Gastroesophageal sphincter (tissue), 4 donors: ENCODE measurements around the gene KTN1. TPM values are rescaled to one million over a fixed set of nuclear protein-coding genes. Genes with fewer than 3 reads are reported as not detected.

Experiments
- ATAC-seq: fragments of 150-250 bp; one replicate; pipeline ENCODE4 v1.9.1; 2016; ENCODE audit warnings: mild to moderate bottlenecking, moderate library complexity
- H3K27ac ChIP-seq, 4 donors: fragments of 200-600 bp; sonication (generic) in 3 of 4; 1 replicate in 3 of 4; 2 replicates in 1 of 4; pipeline ENCODE4 v1.5.1; 2016 to 2019
- H3K27me3 ChIP-seq: fragments of 200-600 bp; sonication (generic); one replicate; pipeline ENCODE4 v1.5.1; 2019
- H3K36me3 ChIP-seq, 2 donors: fragments of 200-600 bp; sonication (generic); one replicate each; pipeline ENCODE4 v1.5.1; 2019; ENCODE audit warnings: control low read depth in 1 of 2
- H3K4me1 ChIP-seq, 3 donors: fragments of 200-600 bp; sonication (generic); 1 replicate in 2 of 3; 2 replicates in 1 of 3; pipeline ENCODE4 v1.5.1; 2016 to 2019; ENCODE audit warnings: control low read depth in 2 of 3
- H3K4me3 ChIP-seq, 2 donors: fragments of 200-600 bp; sonication (generic); one replicate each; pipeline ENCODE4 v1.5.1; 2019; ENCODE audit warnings: mild to moderate bottlenecking in 1 of 2, moderate library complexity in 1 of 2
- H3K9me3 ChIP-seq, 3 donors: fragments of 200-600 bp; sonication (generic); one replicate each; pipeline ENCODE4 v1.5.1; 2017 to 2019; ENCODE audit warnings: control low read depth in 2 of 3
- EP300 ChIP-seq: sonication (generic); formaldehyde crosslinking; IDR thresholded peaks from one replicate; pipeline ENCODE4 v1.6.1; 2017; ENCODE audit warnings: antibody characterized with exemption, mild to moderate bottlenecking
- POLR2A ChIP-seq, 2 donors: fragments of 450-650 bp; IDR thresholded peaks; one replicate each; pipeline ENCODE4 v1.6.1; 2017; ENCODE audit warnings: antibody characterized with exemption in 2 of 2, mild to moderate bottlenecking in 2 of 2, moderate library complexity in 1 of 2
- POLR2AphosphoS5 ChIP-seq: sonication (generic); formaldehyde crosslinking; IDR thresholded peaks from one replicate; pipeline ENCODE4 v1.6.1; 2017; ENCODE audit warnings: antibody characterized with exemption
- WGBS, 2 donors: methylation state at CpG; one replicate each; pipeline ENCODE4 v1.1.5; 2018; ENCODE audit warnings: low coverage in 1 of 2; 5-methylcytosine and 5-hydroxymethylcytosine counted together
- total RNA-seq, 4 donors: library from RNA; depleted of rRNA; stranded (reverse); fragments of >200 nt; gene quantifications; one replicate each; pipeline ENCODE4 v1.1.0, GENCODE V29; 2016
- TF ChIP-seq, protein P1 (sequence below), 4 experiments: fragments of 200-600 bp in 2 of 4; fragments of 450-650 bp in 2 of 4; sonication (generic) in 1 of 4; IDR thresholded peaks; one replicate each; pipeline ENCODE4 v1.5.1; 2017 to 2019; ENCODE audit warnings: antibody characterized with exemption in 4 of 4, mild to moderate bottlenecking in 2 of 4, moderate library complexity in 2 of 4

The KTN1 gene
- total RNA-seq, 4 donors from 2014 or later: 144 to 204 (median 171) TPM

DNA sequence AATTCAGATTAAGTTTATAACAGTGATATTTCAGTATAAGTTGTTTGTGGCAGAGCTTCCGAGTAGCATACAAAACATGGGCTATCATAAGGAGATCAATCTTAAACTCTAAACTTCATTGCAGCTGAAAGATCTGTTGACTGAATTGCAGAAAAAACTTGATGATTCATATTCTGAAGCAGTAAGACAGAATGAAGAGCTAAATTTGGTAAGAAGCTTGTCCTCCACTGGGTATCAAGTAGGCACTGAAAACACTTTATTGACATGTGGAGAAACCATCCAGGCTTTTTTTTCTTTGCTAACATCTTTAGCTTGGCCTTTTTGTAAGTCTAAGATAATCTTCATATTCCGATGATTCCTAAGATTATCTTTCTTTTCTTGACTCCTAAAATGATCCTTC lies 93.0 kb downstream of the KTN1 start:
- no peak overlapping the region for H3K4me3 ChIP-seq
- no peak for ATAC-seq
- TF ChIP-seq EP300: no peak
- TF ChIP-seq POLR2AphosphoS5: no peak
- TF ChIP-seq, protein P1, sequence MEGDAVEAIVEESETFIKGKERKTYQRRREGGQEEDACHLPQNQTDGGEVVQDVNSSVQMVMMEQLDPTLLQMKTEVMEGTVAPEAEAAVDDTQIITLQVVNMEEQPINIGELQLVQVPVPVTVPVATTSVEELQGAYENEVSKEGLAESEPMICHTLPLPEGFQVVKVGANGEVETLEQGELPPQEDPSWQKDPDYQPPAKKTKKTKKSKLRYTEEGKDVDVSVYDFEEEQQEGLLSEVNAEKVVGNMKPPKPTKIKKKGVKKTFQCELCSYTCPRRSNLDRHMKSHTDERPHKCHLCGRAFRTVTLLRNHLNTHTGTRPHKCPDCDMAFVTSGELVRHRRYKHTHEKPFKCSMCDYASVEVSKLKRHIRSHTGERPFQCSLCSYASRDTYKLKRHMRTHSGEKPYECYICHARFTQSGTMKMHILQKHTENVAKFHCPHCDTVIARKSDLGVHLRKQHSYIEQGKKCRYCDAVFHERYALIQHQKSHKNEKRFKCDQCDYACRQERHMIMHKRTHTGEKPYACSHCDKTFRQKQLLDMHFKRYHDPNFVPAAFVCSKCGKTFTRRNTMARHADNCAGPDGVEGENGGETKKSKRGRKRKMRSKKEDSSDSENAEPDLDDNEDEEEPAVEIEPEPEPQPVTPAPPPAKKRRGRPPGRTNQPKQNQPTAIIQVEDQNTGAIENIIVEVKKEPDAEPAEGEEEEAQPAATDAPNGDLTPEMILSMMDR (IDR thresholded peaks at IDR 0.05): no peak
- TF ChIP-seq POLR2A (IDR thresholded peaks at IDR 0.05): no peak
- no peak overlapping the region for H3K27ac ChIP-seq
- H3K36me3 ChIP-seq: peaks cover 11 to 89% of the 10 kb centered on the region in 2 donors
- H3K9me3 ChIP-seq: no peaks in the 10 kb centered on the region
- no peaks in the 10 kb centered on the region for H3K4me1 ChIP-seq
- WGBS, 2 donors: 86 to 94% methylated on average over 2 of the region's 2 CpGs
- no peaks in the 10 kb centered on the region for H3K27me3 ChIP-seq

DNA sequence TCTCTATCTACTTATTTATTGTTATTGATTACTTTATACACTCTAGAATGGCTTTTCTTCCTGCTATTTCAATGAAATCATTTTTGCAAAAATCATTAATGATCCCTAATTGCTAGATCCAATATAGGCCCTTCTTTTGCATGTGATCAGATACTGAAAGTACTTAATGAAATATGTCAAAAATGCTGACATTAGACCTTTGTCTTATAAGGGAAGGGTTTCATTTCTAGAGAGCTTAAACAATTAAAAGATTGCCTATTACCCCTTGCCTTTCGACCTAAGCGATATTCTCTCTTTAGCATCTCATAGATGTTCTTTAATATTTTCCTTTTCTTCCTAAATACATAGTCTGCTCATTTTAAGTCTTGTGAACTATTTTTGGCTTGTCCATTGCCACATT lies 101.1 kb downstream of the KTN1 start:
- H3K27me3 ChIP-seq: no peaks in the 10 kb centered on the region
- H3K4me3 ChIP-seq: no peak overlapping the region
- H3K4me1 ChIP-seq: no peaks in the 10 kb centered on the region
- no peaks in the 10 kb centered on the region for H3K9me3 ChIP-seq
- H3K36me3 ChIP-seq: peaks cover 0 to 96% of the 10 kb centered on the region in 2 donors
- no peak for ATAC-seq
- WGBS, 2 donors: 91 to 92% methylated on average over 2 of the region's 2 CpGs
- TF ChIP-seq POLR2A (IDR thresholded peaks at IDR 0.05) (no peak), EP300 (no peak), POLR2AphosphoS5 (no peak)
- TF ChIP-seq, protein P1 (IDR thresholded peaks at IDR 0.05): no peak
- no peak overlapping the region for H3K27ac ChIP-seq

DNA sequence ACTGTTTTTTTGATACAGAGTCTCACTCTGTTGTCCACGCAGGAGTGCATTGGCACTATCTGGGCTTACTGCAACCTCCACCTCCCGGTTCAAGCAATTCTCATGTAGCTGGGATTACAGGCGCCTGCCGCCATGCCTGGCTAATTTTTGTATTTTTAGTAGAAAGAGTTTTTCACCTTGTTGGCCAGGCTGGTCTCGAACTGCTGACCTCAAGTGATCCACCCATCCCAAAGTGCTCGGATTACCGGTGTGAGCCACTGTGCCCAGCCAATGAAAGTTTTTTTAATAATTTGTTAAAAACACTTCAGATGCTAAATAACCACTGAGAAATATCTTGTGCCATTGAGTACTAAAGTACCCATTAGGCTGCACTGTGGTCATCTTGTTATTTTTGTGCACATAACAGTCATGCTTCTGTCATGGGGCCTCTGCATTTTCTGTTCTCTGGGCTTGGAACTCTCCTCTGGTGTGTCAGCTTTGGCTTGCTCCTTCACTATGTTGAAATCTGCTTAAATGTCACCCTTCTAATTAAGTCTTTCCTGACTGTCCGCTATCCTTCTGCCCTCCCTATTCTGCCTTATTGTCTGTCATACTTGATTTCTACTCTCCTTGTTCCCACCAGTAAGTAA lies 105.1 kb downstream of the KTN1 start:
- Histone ChIP-seq H3K36me3 (peaks cover 0 to 79% of the 10 kb centered on the region in 2 donors), H3K27ac (no peak overlapping the region), H3K9me3 (no peaks in the 10 kb centered on the region), H3K27me3 (no peaks in the 10 kb centered on the region), H3K4me3 (no peak overlapping the region), H3K4me1 (no peaks in the 10 kb centered on the region)
- TF ChIP-seq, protein P1 (IDR thresholded peaks at IDR 0.05): no peak
- TF ChIP-seq POLR2AphosphoS5: no peak
- TF ChIP-seq EP300: no peak
- no peak for TF ChIP-seq POLR2A (IDR thresholded peaks at IDR 0.05)
- ATAC-seq: no peak
- WGBS, 2 donors: 95 to 100% methylated on average over 4 to 8 of the region's 8 CpGs

DNA sequence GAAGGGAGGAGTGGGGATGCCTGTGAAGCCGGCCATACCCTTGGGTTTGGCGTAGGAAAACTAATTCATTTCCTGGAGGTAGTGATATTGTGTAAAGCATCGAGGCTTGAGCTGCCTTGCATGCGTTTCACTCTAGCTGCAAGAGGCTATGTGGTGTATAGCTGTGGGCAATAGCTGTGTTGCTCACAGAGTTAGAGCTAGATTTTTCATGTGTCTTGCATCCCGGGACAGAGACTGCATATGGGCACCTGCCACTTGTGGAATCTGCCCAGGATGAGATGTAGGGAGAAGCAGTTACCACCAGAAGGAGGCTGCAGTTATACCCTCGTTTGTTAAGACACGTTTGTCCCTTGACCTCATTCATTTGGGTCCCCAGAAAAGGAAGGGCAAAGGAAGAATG lies 106.7 kb downstream of the KTN1 start:
- no peak for ATAC-seq

More for the DNA sequence above, 106.7 kb downstream of the KTN1 start:
- TF ChIP-seq, protein P1 (IDR thresholded peaks at IDR 0.05): no peak
- TF ChIP-seq POLR2A (IDR thresholded peaks at IDR 0.05): no peak
- no peak for TF ChIP-seq POLR2AphosphoS5
- no peak for TF ChIP-seq EP300
- peaks cover 0 to 62% of the 10 kb centered on the region in 2 donors for H3K36me3 ChIP-seq
- 91 to 100% methylated on average over 3 to 6 of the region's 7 CpGs for WGBS, 2 donors
- H3K4me3 ChIP-seq: no peak overlapping the region
- no peaks in the 10 kb centered on the region for H3K27me3 ChIP-seq
- no peak overlapping the region for H3K27ac ChIP-seq
- H3K4me1 ChIP-seq: no peaks in the 10 kb centered on the region
- H3K9me3 ChIP-seq: no peaks in the 10 kb centered on the region
